A549 treated with CORT108297 at 1 μM for 4 hours (cell line): ENCODE measurements around the gene GINS2. TPM values are rescaled to one million over a fixed set of nuclear protein-coding genes. Genes with fewer than 3 reads are reported as not detected.

Source experiments
- total RNA-seq: library from RNA; stranded (reverse); fragments of 200-300 nt; extraction: Qiagen RNA extraction; gene quantifications from 5 replicates; pipeline ENCODE4 v1.2.3, GENCODE V29; 2022

The GINS2 gene
- total RNA-seq, result 29.5 to 33.4 TPM (median 29.9 TPM) in 5 replicates

DNA sequence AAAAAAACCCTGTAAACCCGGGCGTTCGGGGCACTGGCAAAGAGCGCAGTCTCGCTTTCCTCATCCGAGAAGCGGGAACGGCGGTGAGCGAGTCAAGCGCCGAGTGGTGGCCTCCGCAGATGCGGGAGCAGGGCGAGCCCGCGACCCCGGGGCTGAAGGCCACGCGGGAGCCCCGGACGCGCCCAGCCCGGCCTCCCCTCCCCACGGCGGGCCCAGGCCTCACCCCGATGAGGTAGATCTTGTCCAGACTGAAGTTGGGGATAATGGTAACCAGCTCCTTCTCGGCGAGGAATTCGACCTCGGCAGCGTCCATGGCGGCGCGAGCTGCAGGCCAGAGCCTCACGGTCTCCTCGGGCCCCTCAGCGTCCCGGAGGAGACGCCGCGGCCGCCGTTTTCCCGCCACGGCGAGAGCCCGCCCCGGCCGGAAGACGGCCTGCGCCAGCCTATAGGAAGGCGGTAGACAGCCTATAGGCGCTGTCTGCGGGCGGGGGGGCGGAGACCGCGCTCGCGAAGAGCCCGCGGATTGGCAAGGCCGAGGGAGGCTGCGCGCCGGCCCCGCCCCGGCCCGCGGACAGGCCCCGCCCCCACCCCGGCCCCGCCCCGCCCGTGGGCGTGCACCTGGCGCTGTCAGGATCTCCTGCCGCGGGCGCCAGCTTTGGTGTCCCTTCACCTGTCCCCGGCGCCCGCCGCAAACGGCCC, at the start of gene GINS2:
Gene GINS2, minus strand, starts transcription at position 369 of the 699 bp plus-strand sequence. Its CDS starts 56 bp downstream, at position 313.

Other genes with a start within 250 kb of the GINS2 start
- 18.1 to 24.0 TPM (median 22.4 TPM) in 5 replicates for gene GSE1, start 75.6 kb downstream of the GINS2 start, total RNA-seq
- gene C16orf74, start 62.1 kb upstream of the GINS2 start, total RNA-seq, result 9.4 to 18.3 TPM (median 14.6 TPM) in 5 replicates
- 52.0 to 75.0 TPM (median 71.2 TPM) in 5 replicates for gene EMC8, start 110.6 kb upstream of the GINS2 start, total RNA-seq
- 776 to 826 TPM (median 799 TPM) in 5 replicates for gene COX4I1, start 110.7 kb upstream of the GINS2 start, total RNA-seq
- gene IRF8, start 210.2 kb upstream of the GINS2 start, total RNA-seq, result 0.20 to 0.54 TPM (median 0.38 TPM) in 5 replicates